GM23338 (cell line): Measurements from ENCODE around the gene DAND5. TPM values are rescaled to one million over a fixed set of nuclear protein-coding genes. Genes with fewer than 3 reads are reported as not detected.

ENCODE experiments used
- CREB1 ChIP-seq: fragments of 250-450 bp; sonication (Bioruptor Pico); IDR thresholded peaks from 2 replicates; pipeline ENCODE4 v1.5.0; 2020; ENCODE audit warnings: low read depth, mild to moderate bottlenecking, moderate library complexity
- CTCF ChIP-seq, 2 experiments: fragments of 200-600 bp in 1 of 2; sonication (generic) in 1 of 2; conservative IDR thresholded peaks; 2 replicates each; pipeline versions ENCODE4 v1.5.1 to v1.6.1; 2016 to 2017; ENCODE audit warnings: antibody characterized with exemption in 2 of 2, low read depth in 2 of 2, mild to moderate bottlenecking in 2 of 2, moderate library complexity in 1 of 2
- EZH2 ChIP-seq: fragments of 200-600 bp; sonication (generic); IDR thresholded peaks from one replicate; pipeline ENCODE4 v1.8.0; 2017; ENCODE audit warnings: antibody characterized with exemption, mild to moderate bottlenecking, low read depth; ENCODE audit not compliant: unreplicated experiment
- EZH2phosphoT487 ChIP-seq: fragments of 200-600 bp; sonication (generic); IDR thresholded peaks from one replicate; pipeline ENCODE4 v1.8.1; 2018; ENCODE audit warnings: antibody characterized with exemption; ENCODE audit not compliant: unreplicated experiment
- STAT1 ChIP-seq: IDR thresholded peaks from one replicate; pipeline ENCODE4 v1.6.1; 2016; ENCODE audit warnings: antibody characterized with exemption; ENCODE audit not compliant: unreplicated experiment
- ZNF462 ChIP-seq: fragments of 250-450 bp; sonication (Bioruptor Pico); IDR thresholded peaks from 2 replicates; pipeline ENCODE4 v1.5.0; 2020; ENCODE audit warnings: mild to moderate bottlenecking, moderate library complexity
- polyA plus RNA-seq: library from polyadenylated mRNA; unstranded; fragments of >200 nt; fragmentation: Nextera tagmentation; extraction: Ambion mirVana; gene quantifications from 2 replicates; pipeline ENCODE4 v1.2.1, GENCODE V29; 2016
- total RNA-seq: library from RNA; depleted of rRNA; stranded (reverse); fragments of >200 nt; shearing (Covaris generic); gene quantifications from 2 replicates; pipeline ENCODE4 v1.2.3, GENCODE V29; 2014
- TF ChIP-seq, protein P1 (sequence below): IDR thresholded peaks from one replicate; pipeline ENCODE4 v1.6.1; 2018; ENCODE audit warnings: antibody characterized with exemption; ENCODE audit not compliant: unreplicated experiment

Gene DAND5
- total and polyA plus RNA-seq, 2 experiments from 2014 or later, result 0.18 to 0.28 TPM

DNA sequence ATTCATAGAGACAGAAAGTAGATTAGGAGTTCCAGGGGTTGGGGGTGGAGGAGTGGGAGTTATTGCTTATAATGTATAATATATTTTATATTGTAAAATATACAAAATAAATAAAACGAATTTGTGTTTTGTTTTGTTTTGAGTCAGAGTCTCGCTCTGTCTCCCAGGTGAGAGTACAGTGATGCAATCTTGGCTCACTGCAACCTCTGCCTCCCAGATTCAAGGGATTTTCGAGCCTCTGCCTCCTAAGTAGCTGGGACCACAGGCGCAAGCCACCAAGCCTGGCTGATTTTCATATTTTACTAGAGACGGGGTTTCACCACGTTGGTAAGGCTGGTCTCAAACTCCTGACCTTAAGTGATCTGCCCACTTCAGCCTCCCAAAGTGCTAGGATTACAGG lies 9.9 kb upstream of the DAND5 start (continued):
- TF ChIP-seq ZNF462 (no peak), EZH2phosphoT487 (no peak), CREB1 (CRISPR knock-in tag) (no peak), STAT1 (no peak), CTCF (conservative IDR thresholded peaks at IDR 0.05; ENCODE audit: low read depth in 2 of 2) (no peak), EZH2 (no peak)
- TF ChIP-seq, protein P1, sequence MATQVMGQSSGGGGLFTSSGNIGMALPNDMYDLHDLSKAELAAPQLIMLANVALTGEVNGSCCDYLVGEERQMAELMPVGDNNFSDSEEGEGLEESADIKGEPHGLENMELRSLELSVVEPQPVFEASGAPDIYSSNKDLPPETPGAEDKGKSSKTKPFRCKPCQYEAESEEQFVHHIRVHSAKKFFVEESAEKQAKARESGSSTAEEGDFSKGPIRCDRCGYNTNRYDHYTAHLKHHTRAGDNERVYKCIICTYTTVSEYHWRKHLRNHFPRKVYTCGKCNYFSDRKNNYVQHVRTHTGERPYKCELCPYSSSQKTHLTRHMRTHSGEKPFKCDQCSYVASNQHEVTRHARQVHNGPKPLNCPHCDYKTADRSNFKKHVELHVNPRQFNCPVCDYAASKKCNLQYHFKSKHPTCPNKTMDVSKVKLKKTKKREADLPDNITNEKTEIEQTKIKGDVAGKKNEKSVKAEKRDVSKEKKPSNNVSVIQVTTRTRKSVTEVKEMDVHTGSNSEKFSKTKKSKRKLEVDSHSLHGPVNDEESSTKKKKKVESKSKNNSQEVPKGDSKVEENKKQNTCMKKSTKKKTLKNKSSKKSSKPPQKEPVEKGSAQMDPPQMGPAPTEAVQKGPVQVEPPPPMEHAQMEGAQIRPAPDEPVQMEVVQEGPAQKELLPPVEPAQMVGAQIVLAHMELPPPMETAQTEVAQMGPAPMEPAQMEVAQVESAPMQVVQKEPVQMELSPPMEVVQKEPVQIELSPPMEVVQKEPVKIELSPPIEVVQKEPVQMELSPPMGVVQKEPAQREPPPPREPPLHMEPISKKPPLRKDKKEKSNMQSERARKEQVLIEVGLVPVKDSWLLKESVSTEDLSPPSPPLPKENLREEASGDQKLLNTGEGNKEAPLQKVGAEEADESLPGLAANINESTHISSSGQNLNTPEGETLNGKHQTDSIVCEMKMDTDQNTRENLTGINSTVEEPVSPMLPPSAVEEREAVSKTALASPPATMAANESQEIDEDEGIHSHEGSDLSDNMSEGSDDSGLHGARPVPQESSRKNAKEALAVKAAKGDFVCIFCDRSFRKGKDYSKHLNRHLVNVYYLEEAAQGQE, result no peak
